ENCODE measurements around the gene ACSM2A. TPM values are rescaled to one million over a fixed set of nuclear protein-coding genes. Genes with fewer than 3 reads are reported as not detected.
"Not testable (repeated sequence)": the region's sequence is repeated elsewhere in the genome, so short reads cannot be mapped to it uniquely, and the experiment has no call there.

Gene ACSM2A
- total RNA-seq, 1 donor from 2014 or later: 0.12 TPM

DNA sequence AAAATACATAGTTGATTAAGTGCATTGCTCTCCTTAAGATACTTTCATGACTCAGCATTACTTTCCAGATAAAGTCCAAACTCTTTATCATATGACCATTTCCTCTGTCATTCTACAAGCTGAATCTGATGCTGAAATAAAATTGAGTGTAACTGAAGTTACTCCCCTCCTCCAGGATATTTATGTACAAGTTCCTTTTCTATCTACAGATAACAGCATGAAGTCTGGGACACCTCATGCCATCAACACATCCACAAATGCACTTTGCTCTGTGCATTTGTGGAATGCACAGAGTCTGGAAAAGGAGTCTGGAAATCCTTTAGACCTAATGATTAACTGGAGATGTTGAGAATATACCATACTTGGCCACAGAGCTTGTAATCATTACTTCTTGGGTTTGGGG, 64.4 kb downstream of the ACSM2A start:
- TF ChIP-seq, protein P1, sequence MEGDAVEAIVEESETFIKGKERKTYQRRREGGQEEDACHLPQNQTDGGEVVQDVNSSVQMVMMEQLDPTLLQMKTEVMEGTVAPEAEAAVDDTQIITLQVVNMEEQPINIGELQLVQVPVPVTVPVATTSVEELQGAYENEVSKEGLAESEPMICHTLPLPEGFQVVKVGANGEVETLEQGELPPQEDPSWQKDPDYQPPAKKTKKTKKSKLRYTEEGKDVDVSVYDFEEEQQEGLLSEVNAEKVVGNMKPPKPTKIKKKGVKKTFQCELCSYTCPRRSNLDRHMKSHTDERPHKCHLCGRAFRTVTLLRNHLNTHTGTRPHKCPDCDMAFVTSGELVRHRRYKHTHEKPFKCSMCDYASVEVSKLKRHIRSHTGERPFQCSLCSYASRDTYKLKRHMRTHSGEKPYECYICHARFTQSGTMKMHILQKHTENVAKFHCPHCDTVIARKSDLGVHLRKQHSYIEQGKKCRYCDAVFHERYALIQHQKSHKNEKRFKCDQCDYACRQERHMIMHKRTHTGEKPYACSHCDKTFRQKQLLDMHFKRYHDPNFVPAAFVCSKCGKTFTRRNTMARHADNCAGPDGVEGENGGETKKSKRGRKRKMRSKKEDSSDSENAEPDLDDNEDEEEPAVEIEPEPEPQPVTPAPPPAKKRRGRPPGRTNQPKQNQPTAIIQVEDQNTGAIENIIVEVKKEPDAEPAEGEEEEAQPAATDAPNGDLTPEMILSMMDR (conservative IDR thresholded peaks at IDR 0.05; ENCODE audit: low read depth, low read length): no peak
- DNase-seq (ENCODE audit: low read depth): no peak
- H3K4me3 ChIP-seq (ENCODE audit: low read depth, low read length): no peak overlapping the region

DNA sequence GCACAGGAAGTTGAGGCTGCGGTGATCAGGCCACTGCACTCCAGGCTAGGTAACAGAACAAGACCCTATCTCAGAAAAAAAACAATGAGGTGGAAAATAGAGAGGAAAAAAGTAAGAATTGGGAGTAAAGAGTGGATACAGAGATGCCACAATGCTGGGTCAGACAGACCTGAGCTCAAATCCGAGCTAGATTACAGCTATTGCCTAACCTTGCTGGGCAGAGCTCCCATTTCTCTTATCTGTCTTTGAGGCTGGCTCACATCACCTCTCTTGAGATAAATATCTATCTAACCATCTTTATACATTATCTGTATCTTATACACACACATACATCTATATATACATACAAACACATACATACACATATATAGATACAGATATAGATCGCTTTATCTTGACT, 65.8 kb downstream of the ACSM2A start:
- TF ChIP-seq, protein P1 (conservative IDR thresholded peaks at IDR 0.05; ENCODE audit: low read depth, low read length): no peak
- no peak for DNase-seq (ENCODE audit: low read depth)
- no peak overlapping the region for H3K4me3 ChIP-seq (ENCODE audit: low read depth, low read length)

GRCh38 chr16:20519231-20519630, 67.9 kb downstream of the ACSM2A start:
- no peak for DNase-seq (ENCODE audit: low read depth)
- TF ChIP-seq, protein P1 (conservative IDR thresholded peaks at IDR 0.05; ENCODE audit: low read depth, low read length): no peak
- H3K4me3 ChIP-seq (ENCODE audit: low read depth, low read length): no peak overlapping the region

GRCh38 chr16:20520103-20520502, 68.8 kb downstream of the ACSM2A start:
- no peak for DNase-seq (ENCODE audit: low read depth)
- no peak overlapping the region for H3K4me3 ChIP-seq (ENCODE audit: low read depth, low read length)

DNA sequence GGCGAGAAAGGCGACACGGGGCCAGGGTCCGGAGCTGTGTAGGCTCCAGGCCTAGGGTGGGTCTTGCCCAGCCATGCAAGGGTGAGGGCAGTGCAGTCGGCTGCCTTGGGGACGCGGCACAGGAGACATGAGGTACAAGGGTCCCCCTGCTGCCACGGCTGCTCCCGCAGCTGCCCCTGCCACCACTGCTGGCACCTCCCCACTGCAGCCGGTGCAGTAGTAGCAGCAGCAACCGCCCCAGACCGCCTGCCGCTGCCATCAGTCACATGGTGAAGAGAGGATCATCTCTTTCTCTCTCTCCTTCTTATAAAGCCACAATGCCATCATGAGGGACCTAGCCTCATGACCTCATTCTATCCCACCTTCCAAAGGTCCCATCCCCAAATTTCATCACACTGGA, 80.5 kb downstream of the ACSM2A start:
- not testable (repeated sequence) for H3K4me3 ChIP-seq (ENCODE audit: low read depth, low read length); DNase-seq (ENCODE audit: low read depth)

More at GRCh38 chr16:20520103-20520502, 68.8 kb downstream of the ACSM2A start:
- TF ChIP-seq, protein P1 (conservative IDR thresholded peaks at IDR 0.05; ENCODE audit: low read depth, low read length): no peak

- not testable (repeated sequence) for DNase-seq (ENCODE audit: low read depth); H3K4me3 ChIP-seq (ENCODE audit: low read depth, low read length)
Observed at GRCh38 chr16:20532284-20532792, 81.0 kb downstream of the ACSM2A start.

- not testable (repeated sequence) for DNase-seq (ENCODE audit: low read depth); H3K4me3 ChIP-seq (ENCODE audit: low read depth, low read length)
Observed at GRCh38 chr16:20536669-20537068, 85.3 kb downstream of the ACSM2A start.

Other genes with a start within 250 kb of the ACSM2A start
- gene GP2, start 124.0 kb upstream of the ACSM2A start, total RNA-seq: not detected in 2 replicates
- not detected in 2 replicates for gene UMOD, start 98.8 kb upstream of the ACSM2A start, total RNA-seq
- gene PDILT, start 46.8 kb upstream of the ACSM2A start, total RNA-seq: not detected in 2 replicates
- 0.12 TPM in 1 of 2 replicates, not detected in the other for gene ACSM5, start 42.0 kb upstream of the ACSM2A start, total RNA-seq
- gene ACSM2B, start 124.8 kb downstream of the ACSM2A start, total RNA-seq: not detected in 2 replicates
- gene ACSM1, start 246.2 kb downstream of the ACSM2A start, total RNA-seq: 0.22 TPM in 1 of 2 replicates, not detected in the other